Endothelial cell of umbilical vein (primary cell): ENCODE measurements around the gene TOP2A. TPM values are rescaled to one million over a fixed set of nuclear protein-coding genes. Genes with fewer than 3 reads are reported as not detected.

Source experiments
- BruUV-seq: library from RNA; stranded (reverse); fragments of 400-500 nt; replicated peaks from 2 replicates; lab custom pipeline; 2021; lab: Mats Ljungman, UMichigan
- CTCF ChIA-PET: fragments of 300-600, 350-600 bp; sonication (Branson Sonifier 250); formaldehyde crosslinking; loops from one replicate; lab custom pipeline; 2021; ENCODE audit warnings: antibody characterized with exemption, inconsistent platforms; lab: Charles Lee
- POLR2A ChIA-PET: fragments of 300-600, 350-600 bp; sonication (Branson Sonifier 250); formaldehyde crosslinking; loops from one replicate; lab custom pipeline; 2021; ENCODE audit warnings: antibody characterized with exemption, inconsistent platforms; lab: Charles Lee
- DNase-seq: peaks from one replicate; pipeline ENCODE4 v3.0.0-alpha.2; 2011; ENCODE audit warnings: low read depth, low spot score
- FAIRE-seq: peaks from 2 replicates; lab custom pipeline; 2011; peaks lifted over from hg19 to GRCh38; lab: Jason Lieb, UNC
- H2AFZ ChIP-seq: 2 replicates; pipeline ENCODE4 v1.6.0; 2012; ENCODE audit warnings: low read depth, low read length, control low read depth, inconsistent platforms
- H3K27ac ChIP-seq: 2 replicates; pipeline ENCODE4 v1.5.1; 2011; ENCODE audit warnings: low read depth, mild to moderate bottlenecking, control low read depth, low read length, moderate library complexity; ENCODE audit not compliant: insufficient read depth
- H3K27me3 ChIP-seq, 2 experiments: 2 replicates each; pipeline versions ENCODE4 v1.6.0 to v1.6.1; 2011; ENCODE audit warnings: low read length in 2 of 2, mixed read lengths in 1 of 2; ENCODE audit not compliant: control insufficient read depth in 2 of 2, insufficient read depth in 2 of 2
- H3K36me3 ChIP-seq, 2 experiments: 2 replicates in 1 of 2; 3 replicates in 1 of 2; pipeline ENCODE4 v1.5.1; 2011; ENCODE audit warnings: low read length in 2 of 2, mild to moderate bottlenecking in 1 of 2, moderate library complexity in 1 of 2; ENCODE audit not compliant: control insufficient read depth in 2 of 2, insufficient read depth in 2 of 2; ENCODE audit errors: extremely low read depth in 1 of 2
- H3K4me1 ChIP-seq: 3 replicates; pipeline ENCODE4 v1.5.1; 2011; ENCODE audit warnings: mild to moderate bottlenecking, low read length; ENCODE audit not compliant: control insufficient read depth, insufficient read depth; ENCODE audit errors: extremely low read depth
- H3K4me2 ChIP-seq: 2 replicates; pipeline ENCODE4 v1.6.1; 2011; ENCODE audit warnings: low read length, control low read depth, mixed read lengths; ENCODE audit not compliant: insufficient read depth
- H3K4me3 ChIP-seq, 3 experiments: fragments of 200-600 bp in 1 of 3; sonication (generic), shearing (Covaris generic) in 1 of 3; replicated peaks in 1 of 3; 2 replicates each; pipeline ENCODE4 v1.5.1; 2011 to 2016; ENCODE audit warnings: control low read depth in 3 of 3, low read length in 3 of 3, mild to moderate bottlenecking in 2 of 3, inconsistent platforms in 1 of 3, low read depth in 1 of 3, moderate library complexity in 1 of 3; ENCODE audit not compliant: insufficient read depth in 1 of 3
- H3K79me2 ChIP-seq: 2 replicates; pipeline ENCODE4 v1.6.0; 2012; ENCODE audit warnings: low read length, inconsistent platforms; ENCODE audit not compliant: control insufficient read depth, insufficient read depth
- H3K9ac ChIP-seq: replicated peaks from 2 replicates; pipeline ENCODE3; 2011; ENCODE audit warnings: low read length, control low read depth; ENCODE audit not compliant: insufficient read depth; ENCODE audit errors: extremely low read depth
- H3K9me1 ChIP-seq: replicated peaks from 3 replicates; pipeline ENCODE4 v1.6.0; 2011; ENCODE audit warnings: mild to moderate bottlenecking, low read length; ENCODE audit not compliant: control insufficient read depth, insufficient read depth; ENCODE audit errors: extremely low read depth
- H3K9me3 ChIP-seq: replicated peaks from 2 replicates; pipeline ENCODE4 v1.5.1; 2012; ENCODE audit warnings: low read length, inconsistent platforms; ENCODE audit not compliant: control insufficient read depth, insufficient read depth
- H4K20me1 ChIP-seq: replicated peaks from 2 replicates; pipeline ENCODE3; 2011; ENCODE audit warnings: mild to moderate bottlenecking, low read length; ENCODE audit not compliant: control insufficient read depth, insufficient read depth; ENCODE audit errors: extremely low read depth
- EZH2 ChIP-seq: IDR thresholded peaks from 2 replicates; pipeline ENCODE4 v1.6.1; 2012; ENCODE audit warnings: borderline replicate concordance, low read depth, mild to moderate bottlenecking, moderate library complexity, low read length, inconsistent platforms; ENCODE audit not compliant: severe bottlenecking
- FOS ChIP-seq: IDR thresholded peaks from 2 replicates; pipeline ENCODE4 v1.6.1; 2011; ENCODE audit warnings: mild to moderate bottlenecking, low read length, moderate library complexity, borderline replicate concordance; ENCODE audit not compliant: insufficient read depth
- POLR2AphosphoS5 ChIP-seq: IDR thresholded peaks from 2 replicates; pipeline ENCODE4 v1.6.1; 2012; ENCODE audit warnings: low read depth, mild to moderate bottlenecking, control low read depth, low read length, moderate library complexity; ENCODE audit not compliant: insufficient read depth
- dilution Hi-C: fragments of 300-500 bp; cut with MboI; formaldehyde crosslinking; loops from one replicate; pipeline ENCODE4 v1.15.0; 2019; ENCODE audit warnings: low sequenced_read_pairs; ENCODE audit not compliant: extremely low pct_ligation_motif_present
- intact Hi-C: fragments of 100-400 bp; cut with micrococcal nuclease; formaldehyde crosslinking; loops from one replicate; pipeline ENCODE4 v1.10.0; 2022
- polyA plus RNA-seq, 4 experiments: library from polyadenylated mRNA; depleted of rRNA in 3 of 4; stranded (reverse) in 3 of 4; unstranded in 1 of 4; fragments of >200 nt; gene quantifications; 2 replicates each; pipeline versions ENCODE4 v1.2.1 to v1.2.3, GENCODE V29; 2011 to 2012; ENCODE audit warnings: missing spikeins in 1 of 4
- total RNA-seq: library from RNA; stranded (reverse); gene quantifications from 2 replicates; pipeline ENCODE4 v1.2.3, GENCODE V29; 2021
- TF ChIP-seq, protein P1 (sequence below), 2 donors: IDR thresholded peaks; 1 replicate in 1 of 2; 2 replicates in 1 of 2; pipeline ENCODE4 v1.5.1; 2011; ENCODE audit warnings: low read length in 2 of 2, mild to moderate bottlenecking in 2 of 2, moderate library complexity in 2 of 2, control low read depth in 1 of 2, inconsistent platforms in 1 of 2, low read depth in 1 of 2; ENCODE audit not compliant: insufficient read depth in 1 of 2; ENCODE audit errors: extremely low read depth in 1 of 2

Gene TOP2A
- total and polyA plus RNA-seq, 2 donors (not counting 3 experiments of a cell fraction or from before 2014, with no cell fraction given), result 31.3 to 160 TPM

DNA sequence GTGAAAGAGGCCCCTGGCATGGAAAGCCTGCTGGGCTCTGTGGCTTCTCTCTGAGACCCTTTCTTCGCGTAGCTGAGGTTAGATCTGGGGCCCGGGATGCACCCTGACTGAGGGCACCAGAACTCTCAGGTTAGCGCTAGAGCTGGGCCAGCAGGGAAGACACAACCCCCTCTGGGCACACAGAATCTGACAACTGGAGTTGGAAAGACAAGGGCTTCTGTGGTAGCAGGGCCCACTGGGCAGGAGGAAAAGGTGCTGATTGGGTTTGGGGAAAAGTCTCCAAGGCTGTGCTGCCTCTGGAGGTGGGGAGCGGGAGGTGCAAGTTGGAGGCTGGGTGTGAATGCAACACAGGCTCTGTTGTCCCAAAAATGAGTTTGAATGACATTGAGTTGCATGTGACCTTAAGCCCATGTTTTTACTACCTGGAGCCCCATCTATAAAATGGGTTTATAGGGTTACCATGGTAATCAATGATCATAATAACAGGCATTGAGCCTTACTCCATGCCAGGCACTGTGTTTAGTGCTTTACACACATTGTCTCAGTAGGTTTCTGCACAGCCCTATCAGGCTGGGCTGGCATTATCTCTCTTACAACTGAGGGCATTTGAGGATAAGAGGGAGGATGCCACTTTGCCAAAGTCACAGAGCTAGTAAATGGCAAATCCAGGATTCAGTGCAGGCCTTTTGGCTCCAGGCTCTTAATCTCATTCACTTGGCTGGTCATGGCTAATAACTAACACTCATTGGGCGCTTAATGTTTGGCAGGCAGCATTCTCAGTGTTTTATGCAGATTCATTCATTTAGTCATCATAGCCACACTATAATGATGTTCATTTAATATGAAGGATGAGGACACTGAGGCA, 16.1 kb upstream of the TOP2A start:
- ChIA-PET CTCF (interaction anchor here (0.9 to 3.1 kb wide), 5 partner anchors 10 to 126 kb away, joined by 3 to 13 read pairs (median 5); partner anchors contain the start of gene TOP2A), POLR2A (no interaction called here)
- BruUV-seq, result no TSS peak
- FAIRE-seq, result no peak
- Histone ChIP-seq H4K20me1 (no peaks in the 10 kb centered on the region), H3K36me3 (no peaks in the 10 kb centered on the region), H2AFZ (no peak overlapping the region), H3K4me2 (no peak overlapping the region), H3K4me1 (no peaks in the 10 kb centered on the region), H3K4me3 (no peak overlapping the region), H3K9ac (no peak overlapping the region), H3K9me1 (no peaks in the 10 kb centered on the region), H3K27ac (no peak overlapping the region), H3K79me2 (no peaks in the 10 kb centered on the region), H3K27me3 (peaks cover 0 to 2% of the 10 kb centered on the region in 2 experiments), H3K9me3 (no peaks in the 10 kb centered on the region)
- no peak for TF ChIP-seq FOS
- TF ChIP-seq, protein P1, sequence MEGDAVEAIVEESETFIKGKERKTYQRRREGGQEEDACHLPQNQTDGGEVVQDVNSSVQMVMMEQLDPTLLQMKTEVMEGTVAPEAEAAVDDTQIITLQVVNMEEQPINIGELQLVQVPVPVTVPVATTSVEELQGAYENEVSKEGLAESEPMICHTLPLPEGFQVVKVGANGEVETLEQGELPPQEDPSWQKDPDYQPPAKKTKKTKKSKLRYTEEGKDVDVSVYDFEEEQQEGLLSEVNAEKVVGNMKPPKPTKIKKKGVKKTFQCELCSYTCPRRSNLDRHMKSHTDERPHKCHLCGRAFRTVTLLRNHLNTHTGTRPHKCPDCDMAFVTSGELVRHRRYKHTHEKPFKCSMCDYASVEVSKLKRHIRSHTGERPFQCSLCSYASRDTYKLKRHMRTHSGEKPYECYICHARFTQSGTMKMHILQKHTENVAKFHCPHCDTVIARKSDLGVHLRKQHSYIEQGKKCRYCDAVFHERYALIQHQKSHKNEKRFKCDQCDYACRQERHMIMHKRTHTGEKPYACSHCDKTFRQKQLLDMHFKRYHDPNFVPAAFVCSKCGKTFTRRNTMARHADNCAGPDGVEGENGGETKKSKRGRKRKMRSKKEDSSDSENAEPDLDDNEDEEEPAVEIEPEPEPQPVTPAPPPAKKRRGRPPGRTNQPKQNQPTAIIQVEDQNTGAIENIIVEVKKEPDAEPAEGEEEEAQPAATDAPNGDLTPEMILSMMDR (IDR thresholded peaks at IDR 0.05; ENCODE audit: extremely low read depth in 1 of 2, insufficient read depth in 1 of 2, low read depth in 1 of 2, low read length in 2 of 2), result peak; percentile 38 to 55
- TF ChIP-seq EZH2, result no peak
- TF ChIP-seq POLR2AphosphoS5, result no peak
- intact Hi-C loops (no loop called here), dilution Hi-C loops (no loop called here)
- DNase-seq, result no peak
